ENCODE data around the gene UNC5C.

- TF ChIP-seq CTCF (IDR thresholded peaks at IDR 0.05) (no peak), EP300 (IDR thresholded peaks at IDR 0.05; ENCODE audit: borderline replicate concordance in 1 of 2, low read depth in 1 of 2, low read length in 1 of 2) (no peak), SMC3 (IDR thresholded peaks at IDR 0.05; ENCODE audit: low read depth, low read length) (no peak), GABPA (IDR thresholded peaks at IDR 0.05; ENCODE audit: low read depth) (no peak), POLR2AphosphoS5 (IDR thresholded peaks at IDR 0.05; ENCODE audit: low read depth, low read length) (no peak), YY1 (IDR thresholded peaks at IDR 0.05; ENCODE audit: low read depth) (no peak)
These were observed 187.7 kb downstream of the UNC5C start for GRCh38 chr4:95360906-95361695.
